GM12878 (cell line): ENCODE measurements around the gene ANKRD6. TPM values are rescaled to one million over a fixed set of nuclear protein-coding genes. Genes with fewer than 3 reads are reported as not detected.

Source experiments
- ATAC-seq: fragments of 200-7000 bp; cut with Tn5 transposase; 3 replicates; pipeline ENCODE4 v1.9.1; 2020; ENCODE audit warnings: mild to moderate bottlenecking, moderate library complexity
- Bru-seq: library from RNA; stranded (reverse); fragments of 400-500 nt; gene quantifications from one replicate; lab custom pipeline; 2021; lab: Mats Ljungman, UMichigan
- BruChase-seq, 2 experiments: library from RNA; stranded (reverse); fragments of 400-500 nt; gene quantifications; one replicate each; lab custom pipeline; 2021; lab: Mats Ljungman, UMichigan
- BruUV-seq: library from RNA; stranded (reverse); fragments of 400-500 nt; replicated peaks from 2 replicates; lab custom pipeline; 2021; lab: Mats Ljungman, UMichigan
- CTCF ChIA-PET: fragments of 300-600 bp; sonication (Branson Sonifier 250); formaldehyde crosslinking; extraction: SDS; loops from one replicate; lab custom pipeline; 2021; ENCODE audit warnings: inconsistent platforms; lab: Yijun Ruan, JAX
- POLR2A ChIA-PET: fragments of 350-600 bp; formaldehyde crosslinking; extraction: SDS; loops from one replicate; lab custom pipeline; 2021; ENCODE audit warnings: inconsistent platforms; lab: Charles Lee
- RAD21 ChIA-PET: fragments of 300-600 bp; sonication (Branson Sonifier 250); formaldehyde crosslinking; loops from one replicate; lab custom pipeline; 2023; ENCODE audit warnings: antibody characterized with exemption; ENCODE audit not compliant: unreplicated experiment; lab: Charles Lee
- SMC1A ChIA-PET: fragments of 300-600 bp; sonication (Branson Sonifier 250); formaldehyde crosslinking; loops from one replicate; lab custom pipeline; 2023; ENCODE audit not compliant: unreplicated experiment, uncharacterized antibody; lab: Charles Lee
- DNase-seq: peaks from one replicate; pipeline ENCODE4 v3.0.0-alpha.2; 2011; ENCODE audit warnings: low read depth, low spot score
- FAIRE-seq: peaks from 3 replicates; lab custom pipeline; 2011; peaks lifted over from hg19 to GRCh38; lab: Jason Lieb, UNC
- H2AFZ ChIP-seq: 2 replicates; pipeline ENCODE4 v1.6.0; 2011; ENCODE audit warnings: low read depth, low read length, control low read depth; ENCODE audit not compliant: control insufficient read depth
- H3K27ac ChIP-seq: 2 replicates; pipeline ENCODE4 v1.5.1; 2011; ENCODE audit warnings: control low read depth; ENCODE audit not compliant: control insufficient read depth, insufficient read depth
- H3K27me3 ChIP-seq, 2 experiments: replicated peaks in 1 of 2; 2 replicates each; pipeline versions ENCODE4 v1.6.0 to v1.6.1; 2011; ENCODE audit warnings: low read length in 1 of 2; ENCODE audit not compliant: control insufficient read depth in 2 of 2, insufficient read depth in 2 of 2
- H3K36me3 ChIP-seq, 2 experiments: 2 replicates each; pipeline ENCODE4 v1.5.1; 2011; ENCODE audit warnings: low read length in 1 of 2; ENCODE audit not compliant: control insufficient read depth in 2 of 2, insufficient read depth in 2 of 2
- H3K4me1 ChIP-seq: 2 replicates; pipeline ENCODE4 v1.6.1; 2011; ENCODE audit warnings: mild to moderate bottlenecking, low read length, moderate library complexity, mixed read lengths; ENCODE audit not compliant: control insufficient read depth, insufficient read depth
- H3K4me2 ChIP-seq: 2 replicates; pipeline ENCODE4 v1.6.0; 2011; ENCODE audit warnings: control low read depth; ENCODE audit not compliant: control insufficient read depth, insufficient read depth
- H3K4me3 ChIP-seq: fragments of 200-600 bp; sonication (generic); 2 replicates; pipeline ENCODE4 v1.5.1; 2016
- H3K79me2 ChIP-seq: 2 replicates; pipeline ENCODE4 v1.6.0; 2011; ENCODE audit warnings: low read length; ENCODE audit not compliant: control insufficient read depth, insufficient read depth
- H3K9ac ChIP-seq: 2 replicates; pipeline ENCODE4 v1.8.0; 2011; ENCODE audit warnings: low read length, control low read depth, mixed read lengths; ENCODE audit not compliant: control insufficient read depth, insufficient read depth
- H3K9me3 ChIP-seq: replicated peaks from 3 replicates; pipeline ENCODE4 v1.5.1; 2011; ENCODE audit warnings: mild to moderate bottlenecking, low read length; ENCODE audit not compliant: control insufficient read depth, insufficient read depth
- H4K20me1 ChIP-seq: 2 replicates; pipeline ENCODE4 v1.6.0; 2011; ENCODE audit not compliant: control insufficient read depth, insufficient read depth
- CHD2 ChIP-seq: IDR thresholded peaks from 2 replicates; pipeline ENCODE4 v1.6.1; 2011; ENCODE audit warnings: low read depth, low read length, improper control_type of control experiment, borderline replicate concordance
- CTCF ChIP-seq, 3 experiments: IDR thresholded peaks in 2 of 3; conservative IDR thresholded peaks in 1 of 3; 2 replicates each; pipeline ENCODE4 v1.5.1; 2011; ENCODE audit warnings: low read depth in 3 of 3, low read length in 3 of 3, mild to moderate bottlenecking in 3 of 3, control low read depth in 2 of 3, moderate library complexity in 2 of 3, inconsistent platforms in 1 of 3, mixed read lengths in 1 of 3; ENCODE audit not compliant: control insufficient read depth in 2 of 3, insufficient read depth in 1 of 3; ENCODE audit errors: extremely low read depth in 1 of 3
- HCFC1 ChIP-seq: fragments of 150-350 bp; IDR thresholded peaks from 2 replicates; pipeline ENCODE4 v1.6.1; 2014; ENCODE audit warnings: low read length
- HDAC2 ChIP-seq: fragments of 200-600 bp; sonication (generic); IDR thresholded peaks from 2 replicates; pipeline ENCODE4 v1.6.1; 2017
- IKZF1 ChIP-seq: fragments of 450-650 bp; conservative IDR thresholded peaks from 2 replicates; pipeline ENCODE4 v1.6.1; 2017; ENCODE audit warnings: antibody characterized with exemption, mild to moderate bottlenecking
- NBN ChIP-seq: fragments of 450-650 bp; IDR thresholded peaks from 2 replicates; pipeline ENCODE4 v1.6.1; 2016
- NFYB ChIP-seq: IDR thresholded peaks from 2 replicates; pipeline ENCODE4 v1.6.1; 2011; ENCODE audit warnings: low read depth, mild to moderate bottlenecking, low read length, improper control_type of control experiment, moderate library complexity; ENCODE audit not compliant: insufficient read depth
- RAD21 ChIP-seq: IDR thresholded peaks from 2 replicates; pipeline ENCODE4 v1.6.1; 2011; ENCODE audit warnings: mild to moderate bottlenecking, low read depth, low read length, moderate library complexity; ENCODE audit not compliant: insufficient read depth
- RAD51 ChIP-seq: fragments of 450-650 bp; IDR thresholded peaks from 2 replicates; pipeline ENCODE4 v1.6.1; 2016; ENCODE audit warnings: moderate library complexity, mild to moderate bottlenecking, inconsistent platforms
- RFX5 ChIP-seq: IDR thresholded peaks from 2 replicates; pipeline ENCODE4 v1.6.1; 2011; ENCODE audit warnings: low read depth, low read length, improper control_type of control experiment
- SIX5 ChIP-seq: IDR thresholded peaks from 2 replicates; pipeline ENCODE4 v1.6.1; 2011; ENCODE audit warnings: mild to moderate bottlenecking, low read depth, low read length, moderate library complexity; ENCODE audit not compliant: severe bottlenecking
- SMC3 ChIP-seq: IDR thresholded peaks from 2 replicates; pipeline ENCODE4 v1.6.1; 2011; ENCODE audit warnings: low read length, improper control_type of control experiment, borderline replicate concordance
- SRF ChIP-seq, 2 experiments: IDR thresholded peaks; 2 replicates each; pipeline ENCODE4 v1.6.1; 2011; ENCODE audit warnings: low read depth in 2 of 2, low read length in 2 of 2, mild to moderate bottlenecking in 1 of 2, moderate library complexity in 1 of 2
- STAT1 ChIP-seq: fragments of 450-650 bp; conservative IDR thresholded peaks from 2 replicates; pipeline ENCODE4 v1.6.1; 2014; ENCODE audit warnings: antibody characterized with exemption, mild to moderate bottlenecking
- SUPT20H ChIP-seq: IDR thresholded peaks from 2 replicates; pipeline ENCODE4 v1.6.1; 2011; ENCODE audit warnings: low read depth, mild to moderate bottlenecking, low read length, moderate library complexity, borderline replicate concordance; ENCODE audit not compliant: control insufficient read depth
- TARDBP ChIP-seq: IDR thresholded peaks from 2 replicates; pipeline ENCODE4 v1.6.1; 2016; ENCODE audit warnings: borderline replicate concordance
- TCF12 ChIP-seq: IDR thresholded peaks from 2 replicates; pipeline ENCODE4 v1.6.1; 2011; ENCODE audit warnings: low read depth, mild to moderate bottlenecking, low read length
- TCF3 ChIP-seq: IDR thresholded peaks from 2 replicates; pipeline ENCODE4 v1.6.1; 2012; ENCODE audit warnings: low read depth, mild to moderate bottlenecking, low read length, borderline replicate concordance; ENCODE audit not compliant: insufficient read depth
- WRNIP1 ChIP-seq: IDR thresholded peaks from 2 replicates; pipeline ENCODE4 v1.6.1; 2011; ENCODE audit warnings: low read depth, low read length, improper control_type of control experiment, borderline replicate concordance
- ZNF217 ChIP-seq: fragments of 450-650 bp; IDR thresholded peaks from 2 replicates; pipeline ENCODE4 v1.6.1; 2017; ENCODE audit warnings: antibody characterized with exemption, mild to moderate bottlenecking
- ZNF384 ChIP-seq: IDR thresholded peaks from 2 replicates; pipeline ENCODE4 v1.6.1; 2012; ENCODE audit warnings: low read depth, mild to moderate bottlenecking, low read length, improper control_type of control experiment, borderline replicate concordance
- WGBS: methylation state at CpG from one replicate; pipeline ENCODE4 v1.1.6; 2016; ENCODE audit warnings: low lambda C conversion rate; ENCODE audit not compliant: insufficient replicate concordance, insufficient coverage; ENCODE audit errors: missing lambda C conversion rate; 5-methylcytosine and 5-hydroxymethylcytosine counted together
- in situ Hi-C: fragments of 300-500 bp; cut with MboI; formaldehyde crosslinking; loops from 9 replicates; pipeline ENCODE4 v1.14.3; 2018; ENCODE audit warnings: mixed read lengths
- intact Hi-C: fragments of 100-400 bp; cut with micrococcal nuclease; formaldehyde crosslinking; loops from one replicate; pipeline ENCODE4 v1.14.2; 2022; ENCODE audit not compliant: unreplicated experiment
- long read RNA-seq, 2 experiments: library from polyadenylated mRNA; unstranded; transcript quantifications; one replicate each; pipeline ENCODE4 v2.0.0, GENCODE V29; 2019 to 2020
- polyA minus RNA-seq, 3 experiments: library from RNA; depleted of rRNA, polyadenylated mRNA; stranded (reverse); fragments of >200 nt; gene quantifications; 2 replicates each; pipeline ENCODE4 v1.2.3, GENCODE V29; 2011
- polyA plus RNA-seq, 11 experiments: library from polyadenylated mRNA; depleted of rRNA in 4 of 11; unstranded in 6 of 11; stranded (reverse) in 5 of 11; fragments of >200 nt; fragmentation: Nextera tagmentation in 4 of 11; fragmentation: Illumina TruSeq in 1 of 11; extraction: Ambion mirVana in 4 of 11; extraction: Trizol in 1 of 11; gene quantifications; 1 replicate in 1 of 11; 2 replicates in 10 of 11; pipeline versions ENCODE4 v1.2.1 to v1.2.3, GENCODE V29; 2011 to 2016; ENCODE audit warnings: inconsistent platforms in 2 of 11, missing spikeins in 2 of 11, low read depth in 1 of 11
- total RNA-seq, 4 experiments: library from RNA; depleted of rRNA in 3 of 4; stranded (reverse); fragments of >200 nt in 3 of 4; fragmentation: Illumina TruSeq in 1 of 4; extraction: Trizol in 1 of 4; gene quantifications; 2 replicates each; pipeline versions ENCODE4 v1.2.1 to v1.2.3, GENCODE V29; 2013 to 2021

Gene ANKRD6
- total RNA-seq (2013; cell fraction: nucleolus; rRNA removed): 5.5 and 5.9 TPM in 2 replicates
- total RNA-seq (2014; rRNA removed) (0.33 and 0.90 TPM in 2 replicates), total RNA-seq (2014; rRNA removed; fragmentation: Illumina TruSeq; extraction: Trizol) (0.36 and 0.74 TPM in 2 replicates), total RNA-seq (2021) (0.72 and 0.93 TPM in 2 replicates), polyA plus RNA-seq (2011; rRNA removed) (0.41 and 0.48 TPM in 2 replicates), polyA plus RNA-seq (2014; fragmentation: Illumina TruSeq; extraction: Trizol) (0.26 and 0.97 TPM in 2 replicates), polyA plus RNA-seq (2014; fragmentation: Nextera tagmentation; extraction: Ambion mirVana) (under 1 TPM; 0.03 to 0.09 TPM), polyA plus RNA-seq (2014; rRNA removed) (0.34 and 0.42 TPM in 2 replicates), polyA plus RNA-seq (2016; fragmentation: Nextera tagmentation; extraction: Ambion mirVana) (under 1 TPM; 0.24 to 0.60 TPM), polyA minus RNA-seq (2011; rRNA and poly(A)+ RNA removed) (0.41 and 1.2 TPM in 2 replicates), Bru-seq, nascent RNA (percentile 39 among the genes with signal in this experiment), BruChase-seq, experiment 1, labeled RNA remaining after a 6-hour chase (percentile 35 among the genes with signal in this experiment), BruChase-seq, experiment 2, labeled RNA remaining after a 2-hour chase (percentile 37 among the genes with signal in this experiment)
- polyA plus RNA-seq (2011; ENCODE audit: low read depth): 0.92 TPM
- 0.27 and 0.52 TPM in 2 replicates for polyA plus RNA-seq (2011; cell fraction: cytosol; rRNA removed)
- polyA plus RNA-seq (2011; cell fraction: nucleus; rRNA removed): 0.80 and 0.91 TPM in 2 replicates
- polyA plus RNA-seq (2012): 1.8 and 2.2 TPM in 2 replicates
- not detected in 2 replicates for polyA minus RNA-seq (2011; cell fraction: cytosol; rRNA and poly(A)+ RNA removed)
- 0.10 and 0.24 TPM in 2 replicates for polyA minus RNA-seq (2011; cell fraction: nucleus; rRNA and poly(A)+ RNA removed)
- long read RNA-seq, experiment 1: 0 reads
- long read RNA-seq, experiment 2, partial matches to known transcripts: 0 of 4 reads
- long read RNA-seq, experiment 2, other reads (novel, unspliced or antisense): 4 of 4 reads

- Histone ChIP-seq H2AFZ (peak within 1 kb of the TSS; percentile 77), H3K4me3 (peak within 1 kb of the TSS; percentile 79), H3K9me3 (no peaks in the 10 kb centered on the region), H3K4me1 (peaks cover 8% of the 10 kb centered on the region), H3K27me3 (peaks cover 0 to 4% of the 10 kb centered on the region in 2 experiments; a peak in 3 of 4 replicates), H4K20me1 (no peaks in the 10 kb centered on the region), H3K9ac (peak within 1 kb of the TSS; percentile 41; the same call in 1 of the 2 replicates), H3K4me2 (peak within 1 kb of the TSS; percentile 93), H3K27ac (no peak within 1 kb of the TSS), H3K79me2 (no peaks in the 10 kb centered on the region), H3K36me3 (no peaks in the 10 kb centered on the region)
- ATAC-seq (peak; percentile 97), FAIRE-seq (no peak), DNase-seq (peak; percentile 17)
- BruUV-seq: no TSS peak
- intact Hi-C loops (loop anchor here (1.0 to 5.0 kb wide), 3 partner anchors 64 to 177 kb away; no protein-coding TSS in a partner anchor), in situ Hi-C loops (loop anchor here (5.0 kb wide), 1 partner anchor 179 kb away; no protein-coding TSS in a partner anchor)
- RAD21 ChIA-PET: interaction anchor here (0.8 to 2.4 kb wide), 9 partner anchors 11 to 451 kb away, joined by 3 to 18 read pairs (median 4); no protein-coding TSS in a partner anchor
- SMC1A ChIA-PET: interaction anchor here (0.7 to 3.5 kb wide), 14 partner anchors 11 to 450 kb away, joined by 3 to 27 read pairs (median 4); partner anchors contain the start of gene LYRM2
- CTCF ChIA-PET: interaction anchor here (0.6 to 4.4 kb wide), 41 partner anchors 10 to 1102 kb away, joined by 3 to 64 read pairs (median 4); no protein-coding TSS in a partner anchor
- WGBS: 0% methylated on average over 14 of the region's 38 CpGs
- POLR2A ChIA-PET: interaction anchor here (1.4 kb wide), 1 partner anchor 180 kb away, joined by 4 read pairs; no protein-coding TSS in a partner anchor
- TF ChIP-seq CTCF (IDR thresholded peaks at IDR 0.05 in 2 of 3, conservative IDR thresholded peaks at IDR 0.05 in 1 of 3; ENCODE audit: control insufficient read depth in 2 of 3, extremely low read depth in 1 of 3, insufficient read depth in 1 of 3, low read depth in 3 of 3, low read length in 3 of 3): peak; percentile 81 to 92 (median 84); a peak in 5 of 6 replicates
- TF ChIP-seq TCF12: no peak
- TF ChIP-seq CHD2: peak; percentile 75
- no peak for TF ChIP-seq SRF (IDR thresholded peaks at IDR 0.05; ENCODE audit: low read depth in 2 of 2, low read length in 2 of 2)
- no peak for TF ChIP-seq RFX5
- TF ChIP-seq ZNF217: 0 out of 2 replicates have a peak, but pooled peaks have one; percentile 38
- no peak for TF ChIP-seq RAD51
- no peak for TF ChIP-seq NBN
- no peak for TF ChIP-seq TARDBP
- no peak for TF ChIP-seq HDAC2
- peak; percentile 56; the same call in 1 of the 2 replicates for TF ChIP-seq SMC3
- no peak for TF ChIP-seq STAT1
- no peak for TF ChIP-seq ZNF384
- no peak for TF ChIP-seq WRNIP1
- TF ChIP-seq TCF3: no peak
- TF ChIP-seq RAD21: peak; percentile 93
- TF ChIP-seq IKZF1: peak; percentile 42
- TF ChIP-seq SUPT20H: no peak
- no peak for TF ChIP-seq NFYB
- no peak for TF ChIP-seq HCFC1
- no peak for TF ChIP-seq SIX5
Observed at GRCh38 chr6:89432875-89433251, at the start of gene ANKRD6. Gene ANKRD6 (plus strand): TSS chr6:89433152. CDS start chr6:89566977, 133,825 bp downstream.
